Testis (tissue), 2 donors: ENCODE data around the gene CCSER1.

Experiments
- POLR2A ChIP-seq: fragments of 450-650 bp; IDR thresholded peaks from one replicate; pipeline ENCODE4 v1.6.1; 2017; ENCODE audit warnings: antibody characterized with exemption, mild to moderate bottlenecking, moderate library complexity
- TF ChIP-seq, protein P1 (sequence below), 3 experiments: fragments of 450-650 bp in 2 of 3; fragments of 200-600 bp in 1 of 3; sonication (generic) in 1 of 3; IDR thresholded peaks; one replicate each; pipeline ENCODE4 v1.5.1; 2016 to 2019; ENCODE audit warnings: antibody characterized with exemption in 3 of 3, mild to moderate bottlenecking in 2 of 3, moderate library complexity in 1 of 3

- no peak for TF ChIP-seq POLR2A
- TF ChIP-seq, protein P1, sequence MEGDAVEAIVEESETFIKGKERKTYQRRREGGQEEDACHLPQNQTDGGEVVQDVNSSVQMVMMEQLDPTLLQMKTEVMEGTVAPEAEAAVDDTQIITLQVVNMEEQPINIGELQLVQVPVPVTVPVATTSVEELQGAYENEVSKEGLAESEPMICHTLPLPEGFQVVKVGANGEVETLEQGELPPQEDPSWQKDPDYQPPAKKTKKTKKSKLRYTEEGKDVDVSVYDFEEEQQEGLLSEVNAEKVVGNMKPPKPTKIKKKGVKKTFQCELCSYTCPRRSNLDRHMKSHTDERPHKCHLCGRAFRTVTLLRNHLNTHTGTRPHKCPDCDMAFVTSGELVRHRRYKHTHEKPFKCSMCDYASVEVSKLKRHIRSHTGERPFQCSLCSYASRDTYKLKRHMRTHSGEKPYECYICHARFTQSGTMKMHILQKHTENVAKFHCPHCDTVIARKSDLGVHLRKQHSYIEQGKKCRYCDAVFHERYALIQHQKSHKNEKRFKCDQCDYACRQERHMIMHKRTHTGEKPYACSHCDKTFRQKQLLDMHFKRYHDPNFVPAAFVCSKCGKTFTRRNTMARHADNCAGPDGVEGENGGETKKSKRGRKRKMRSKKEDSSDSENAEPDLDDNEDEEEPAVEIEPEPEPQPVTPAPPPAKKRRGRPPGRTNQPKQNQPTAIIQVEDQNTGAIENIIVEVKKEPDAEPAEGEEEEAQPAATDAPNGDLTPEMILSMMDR (IDR thresholded peaks at IDR 0.05): no peak
Observed at GRCh38 chr4:91620952-91621351, 1493.8 kb downstream of the CCSER1 start.
